HCT116 (cell line): Measurements from ENCODE around the gene ALLC. TPM values are rescaled to one million over a fixed set of nuclear protein-coding genes. Genes with fewer than 3 reads are reported as not detected.

Source experiments
- ATAC-seq: fragments of 200-7000 bp; cut with Tn5 transposase; 2 replicates; pipeline ENCODE4 v1.9.1; 2020; ENCODE audit warnings: mild to moderate bottlenecking, moderate library complexity
- BruUV-seq: library from RNA; stranded (reverse); fragments of 400-500 nt; replicated peaks from 2 replicates; lab custom pipeline; 2021; lab: Mats Ljungman, UMichigan
- CTCF ChIA-PET: fragments of 300-600 bp; sonication (Branson Sonifier 250); formaldehyde crosslinking; loops from one replicate; lab custom pipeline; 2021; ENCODE audit warnings: antibody characterized with exemption; lab: Charles Lee
- POLR2A ChIA-PET: fragments of 300-600, 350-600 bp; sonication (Branson Sonifier 250); formaldehyde crosslinking; loops from one replicate; lab custom pipeline; 2021; ENCODE audit warnings: antibody characterized with exemption; lab: Charles Lee
- RAD21 ChIA-PET, 2 experiments: fragments of 300-600 bp; sonication (Branson Sonifier 250); formaldehyde crosslinking; loops; one replicate each; lab custom pipeline; 2023; ENCODE audit warnings: low total read pairs in 2 of 2; ENCODE audit not compliant: uncharacterized antibody in 2 of 2, unreplicated experiment in 2 of 2, low non-redundant PET in 1 of 2; lab: Charles Lee
- DNase-seq: peaks from one replicate; pipeline ENCODE4 v3.0.0-alpha.2; 2010; ENCODE audit warnings: low read depth, low spot score
- H2AFZ ChIP-seq: fragments of 200-600 bp; shearing (Covaris generic), sonication (generic); 2 replicates; pipeline ENCODE4 v1.6.1; 2017; ENCODE audit warnings: low read depth, mixed run types, mixed read lengths, antibody characterized with exemption, low read length; ENCODE audit not compliant: poor library complexity, severe bottlenecking
- H3K27ac ChIP-seq: 2 replicates; pipeline ENCODE4 v1.5.1; 2012; ENCODE audit warnings: low read depth, low read length
- H3K27me3 ChIP-seq: fragments of 200-600 bp; sonication (generic); 2 replicates; pipeline ENCODE4 v1.6.1; 2016; ENCODE audit warnings: mixed run types, low read length, mixed read lengths; ENCODE audit not compliant: insufficient read depth
- H3K36me3 ChIP-seq, 2 experiments: fragments of 200-500 bp in 1 of 2; fragments of 200-600 bp in 1 of 2; sonication (Bioruptor generic) in 1 of 2; sonication (generic) in 1 of 2; 2 replicates each; pipeline versions ENCODE4 v1.5.1 to v1.6.1; 2014 to 2016; ENCODE audit warnings: low read length in 2 of 2, inconsistent platforms in 1 of 2, mixed read lengths in 1 of 2, mixed run types in 1 of 2; ENCODE audit not compliant: insufficient read depth in 2 of 2, control insufficient read depth in 1 of 2
- H3K4me1 ChIP-seq, 2 experiments: fragments of 200-600 bp in 1 of 2; sonication (generic) in 1 of 2; 2 replicates each; pipeline versions ENCODE4 v1.5.1 to v1.6.1; 2012 to 2017; ENCODE audit warnings: low read length in 2 of 2, inconsistent platforms in 1 of 2, mild to moderate bottlenecking in 1 of 2, mixed read lengths in 1 of 2, mixed run types in 1 of 2, moderate library complexity in 1 of 2; ENCODE audit not compliant: insufficient read depth in 2 of 2, control insufficient read depth in 1 of 2
- H3K4me2 ChIP-seq: fragments of 200-600 bp; sonication (generic); 2 replicates; pipeline ENCODE4 v1.6.1; 2017; ENCODE audit warnings: mixed run types, low read length, mixed read lengths
- H3K4me3 ChIP-seq, 2 experiments: fragments of 200-600 bp in 1 of 2; sonication (generic) in 1 of 2; replicated peaks in 1 of 2; 2 replicates each; pipeline ENCODE4 v1.5.1; 2011 to 2016; ENCODE audit warnings: low read length in 2 of 2, control low read depth in 1 of 2, low read depth in 1 of 2, mild to moderate bottlenecking in 1 of 2, mixed read lengths in 1 of 2, mixed run types in 1 of 2
- H3K79me2 ChIP-seq: fragments of 200-600 bp; sonication (generic); 2 replicates; pipeline ENCODE4 v1.6.1; 2017; ENCODE audit warnings: mild to moderate bottlenecking, mixed run types, low read length, moderate library complexity, mixed read lengths; ENCODE audit not compliant: insufficient read depth
- H3K9ac ChIP-seq: fragments of 200-600 bp; sonication (generic); 2 replicates; pipeline ENCODE4 v1.6.1; 2016; ENCODE audit warnings: low read length, mixed read lengths
- H3K9me2 ChIP-seq: fragments of 200-600 bp; sonication (generic), shearing (Covaris generic); 2 replicates; pipeline ENCODE4 v1.6.1; 2017; ENCODE audit warnings: mixed run types, mild to moderate bottlenecking, moderate library complexity; ENCODE audit not compliant: insufficient read depth
- H3K9me3 ChIP-seq, 2 experiments: fragments of 200-500 bp in 1 of 2; fragments of 200-600 bp in 1 of 2; sonication (Bioruptor generic) in 1 of 2; sonication (generic) in 1 of 2; 2 replicates each; pipeline ENCODE4 v1.6.1; 2014 to 2017; ENCODE audit warnings: low read length in 2 of 2, mixed read lengths in 2 of 2, inconsistent platforms in 1 of 2, low read depth in 1 of 2, mild to moderate bottlenecking in 1 of 2, mixed run types in 1 of 2, moderate library complexity in 1 of 2; ENCODE audit not compliant: control insufficient read depth in 1 of 2, insufficient read depth in 1 of 2
- H4K20me1 ChIP-seq: fragments of 200-600 bp; sonication (generic), shearing (Covaris generic); 2 replicates; pipeline ENCODE4 v1.6.1; 2017; ENCODE audit warnings: mixed run types, mild to moderate bottlenecking, moderate library complexity; ENCODE audit not compliant: insufficient read depth
- ATF3 ChIP-seq: IDR thresholded peaks from 2 replicates; pipeline ENCODE4 v1.6.1; 2012
- CTCF ChIP-seq, 3 experiments: fragments of 200-600 bp in 1 of 3; sonication (generic) in 1 of 3; IDR thresholded peaks in 2 of 3; conservative IDR thresholded peaks in 1 of 3; 2 replicates each; pipeline ENCODE4 v1.5.1; 2012 to 2017; ENCODE audit warnings: low read depth in 2 of 3, low read length in 2 of 3, antibody characterized with exemption in 1 of 3, borderline replicate concordance in 1 of 3, control low read depth in 1 of 3, mild to moderate bottlenecking in 1 of 3, mixed read lengths in 1 of 3, mixed run types in 1 of 3, moderate library complexity in 1 of 3; ENCODE audit not compliant: insufficient read depth in 1 of 3
- ELF1 ChIP-seq: IDR thresholded peaks from 2 replicates; pipeline ENCODE4 v1.6.1; 2012; ENCODE audit warnings: low read depth, borderline replicate concordance
- EZH2 ChIP-seq: fragments of 200-600 bp; sonication (generic); IDR thresholded peaks from 2 replicates; pipeline ENCODE4 v1.6.1; 2017; ENCODE audit warnings: antibody characterized with exemption, mixed run types
- EZH2phosphoT487 ChIP-seq: fragments of 200-600 bp; IDR thresholded peaks from 2 replicates; pipeline ENCODE4 v1.6.1; 2018; ENCODE audit warnings: antibody characterized with exemption, borderline replicate concordance
- JUND ChIP-seq: IDR thresholded peaks from 2 replicates; pipeline ENCODE4 v1.6.1; 2012
- POLR2A ChIP-seq: IDR thresholded peaks from 2 replicates; pipeline ENCODE4 v1.7.0; 2011; ENCODE audit warnings: borderline replicate concordance; ENCODE audit not compliant: insufficient read depth, insufficient read length; ENCODE audit errors: extremely low read depth
- RAD21 ChIP-seq: IDR thresholded peaks from 2 replicates; pipeline ENCODE4 v1.6.1; 2012; ENCODE audit warnings: low read depth, mild to moderate bottlenecking
- REST ChIP-seq: IDR thresholded peaks from 2 replicates; pipeline ENCODE4 v1.6.1; 2012; ENCODE audit warnings: low read depth
- SRF ChIP-seq: IDR thresholded peaks from 2 replicates; pipeline ENCODE4 v1.6.1; 2012; ENCODE audit warnings: low read depth
- ZNF274 ChIP-seq: fragments of 200-500 bp; sonication (Bioruptor generic); IDR thresholded peaks from 2 replicates; pipeline ENCODE4 v1.6.1; 2014; ENCODE audit warnings: mild to moderate bottlenecking, low read depth, low read length, inconsistent platforms
- intact Hi-C: fragments of 100-400 bp; cut with micrococcal nuclease; formaldehyde crosslinking; loops from 2 replicates; pipeline ENCODE4 v1.10.0; 2022
- total RNA-seq: library from RNA; stranded (reverse); gene quantifications from one replicate; pipeline ENCODE4 v1.2.1, GENCODE V29; 2021; ENCODE audit not compliant: unreplicated experiment

ALLC gene
- total RNA-seq, 1 experiment from 2014 or later = not detected

GRCh38 chr2:3664118-3664517, 6.1 kb downstream of the ALLC start:
- POLR2A ChIA-PET = no interaction called here
- Histone ChIP-seq H2AFZ (no peak overlapping the region), H4K20me1 (no peaks in the 10 kb centered on the region), H3K9me3 (no peaks in the 10 kb centered on the region), H3K9ac (no peak overlapping the region), H3K9me2 (no peaks in the 10 kb centered on the region), H3K36me3 (no peaks in the 10 kb centered on the region), H3K27ac (no peak overlapping the region), H3K4me2 (no peak overlapping the region), H3K27me3 (no peaks in the 10 kb centered on the region), H3K4me1 (peaks cover 16 to 39% of the 10 kb centered on the region in 2 experiments), H3K4me3 (no peak overlapping the region), H3K79me2 (no peaks in the 10 kb centered on the region)
- intact Hi-C loops = no loop called here
- RAD21 ChIA-PET = no interaction called here
- CTCF ChIA-PET = no interaction called here
- DNase-seq (no peak), ATAC-seq (no peak)
- no TSS peak for BruUV-seq
- TF ChIP-seq JUND (no peak), ATF3 (no peak)

- no peaks in the 10 kb centered on the region for H4K20me1 ChIP-seq
- no peaks in the 10 kb centered on the region for H3K27me3 ChIP-seq
- peaks cover 14 to 31% of the 10 kb centered on the region in 2 experiments for H3K4me1 ChIP-seq
- no peaks in the 10 kb centered on the region for H3K79me2 ChIP-seq
- ATAC-seq (no peak), DNase-seq (no peak)
- H3K36me3 ChIP-seq = no peaks in the 10 kb centered on the region
- intact Hi-C loops = no loop called here
- POLR2A ChIA-PET = no interaction called here
- no peak overlapping the region for H3K4me3 ChIP-seq
- no peaks in the 10 kb centered on the region for H3K9me2 ChIP-seq
- no peaks in the 10 kb centered on the region for H3K9me3 ChIP-seq
- no peak overlapping the region for H3K27ac ChIP-seq
- no peak for TF ChIP-seq EZH2
- no peak for TF ChIP-seq CTCF (IDR thresholded peaks at IDR 0.05 in 2 of 3, conservative IDR thresholded peaks at IDR 0.05 in 1 of 3; ENCODE audit: borderline replicate concordance in 1 of 3, insufficient read depth in 1 of 3, low read depth in 2 of 3, low read length in 2 of 3)
- TF ChIP-seq RAD21 = no peak
- TF ChIP-seq POLR2A = no peak
- no peak for TF ChIP-seq REST
- no peak for TF ChIP-seq SRF
- TF ChIP-seq EZH2phosphoT487 = no peak
- no peak for TF ChIP-seq ELF1
- no peak for TF ChIP-seq JUND
- TF ChIP-seq ATF3 = no peak
- no peak for TF ChIP-seq ZNF274
- no peak overlapping the region for H3K4me2 ChIP-seq
- RAD21 ChIA-PET = no interaction called here
- CTCF ChIA-PET = no interaction called here
- no TSS peak for BruUV-seq
- H3K9ac ChIP-seq = no peak overlapping the region
- H2AFZ ChIP-seq = no peak overlapping the region
These were observed 6.9 kb downstream of the ALLC start for GRCh38 chr2:3664925-3665324.
